Measurements from ENCODE around the gene LYPD6B. TPM values are rescaled to one million over a fixed set of nuclear protein-coding genes. Genes with fewer than 3 reads are reported as not detected.

Gene LYPD6B
- total RNA-seq, 1 donor from 2014 or later: not detected

DNA sequence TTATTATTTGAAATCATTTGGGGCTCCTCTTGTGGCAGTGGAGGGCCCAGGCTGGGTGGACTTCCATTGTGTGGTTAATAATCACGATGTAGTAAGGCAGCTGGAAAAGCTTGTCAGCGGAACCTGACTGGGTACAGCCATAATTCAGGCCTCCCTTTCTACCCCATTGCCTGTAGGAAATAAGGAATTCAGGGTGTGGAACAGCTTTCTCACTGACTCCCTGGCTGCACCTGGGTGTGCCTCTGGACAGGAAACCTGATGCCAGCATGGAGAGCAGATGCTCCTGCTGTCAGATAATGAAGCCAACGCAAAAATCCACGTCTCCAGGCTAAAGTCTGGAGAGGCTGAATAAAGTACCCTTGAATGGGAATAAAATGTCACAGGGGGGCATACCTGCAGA, 44.2 kb downstream of the LYPD6B start:
- Mint-ChIP-seq H3K4me1 (peaks cover 31% of the 10 kb centered on the region), H3K4me3 (no peak overlapping the region), H3K27me3 (ENCODE audit: low read depth) (no peaks in the 10 kb centered on the region), H3K27ac (ENCODE audit: unreplicated experiment) (no peak overlapping the region), H3K9me3 (peaks cover 2% of the 10 kb centered on the region), H3K36me3 (ENCODE audit: low read depth) (no peaks in the 10 kb centered on the region)
- TF ChIP-seq, protein P1, sequence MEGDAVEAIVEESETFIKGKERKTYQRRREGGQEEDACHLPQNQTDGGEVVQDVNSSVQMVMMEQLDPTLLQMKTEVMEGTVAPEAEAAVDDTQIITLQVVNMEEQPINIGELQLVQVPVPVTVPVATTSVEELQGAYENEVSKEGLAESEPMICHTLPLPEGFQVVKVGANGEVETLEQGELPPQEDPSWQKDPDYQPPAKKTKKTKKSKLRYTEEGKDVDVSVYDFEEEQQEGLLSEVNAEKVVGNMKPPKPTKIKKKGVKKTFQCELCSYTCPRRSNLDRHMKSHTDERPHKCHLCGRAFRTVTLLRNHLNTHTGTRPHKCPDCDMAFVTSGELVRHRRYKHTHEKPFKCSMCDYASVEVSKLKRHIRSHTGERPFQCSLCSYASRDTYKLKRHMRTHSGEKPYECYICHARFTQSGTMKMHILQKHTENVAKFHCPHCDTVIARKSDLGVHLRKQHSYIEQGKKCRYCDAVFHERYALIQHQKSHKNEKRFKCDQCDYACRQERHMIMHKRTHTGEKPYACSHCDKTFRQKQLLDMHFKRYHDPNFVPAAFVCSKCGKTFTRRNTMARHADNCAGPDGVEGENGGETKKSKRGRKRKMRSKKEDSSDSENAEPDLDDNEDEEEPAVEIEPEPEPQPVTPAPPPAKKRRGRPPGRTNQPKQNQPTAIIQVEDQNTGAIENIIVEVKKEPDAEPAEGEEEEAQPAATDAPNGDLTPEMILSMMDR (conservative IDR thresholded peaks at IDR 0.05): no peak
- no peak for DNase-seq (ENCODE audit: low read depth, low spot score)

DNA sequence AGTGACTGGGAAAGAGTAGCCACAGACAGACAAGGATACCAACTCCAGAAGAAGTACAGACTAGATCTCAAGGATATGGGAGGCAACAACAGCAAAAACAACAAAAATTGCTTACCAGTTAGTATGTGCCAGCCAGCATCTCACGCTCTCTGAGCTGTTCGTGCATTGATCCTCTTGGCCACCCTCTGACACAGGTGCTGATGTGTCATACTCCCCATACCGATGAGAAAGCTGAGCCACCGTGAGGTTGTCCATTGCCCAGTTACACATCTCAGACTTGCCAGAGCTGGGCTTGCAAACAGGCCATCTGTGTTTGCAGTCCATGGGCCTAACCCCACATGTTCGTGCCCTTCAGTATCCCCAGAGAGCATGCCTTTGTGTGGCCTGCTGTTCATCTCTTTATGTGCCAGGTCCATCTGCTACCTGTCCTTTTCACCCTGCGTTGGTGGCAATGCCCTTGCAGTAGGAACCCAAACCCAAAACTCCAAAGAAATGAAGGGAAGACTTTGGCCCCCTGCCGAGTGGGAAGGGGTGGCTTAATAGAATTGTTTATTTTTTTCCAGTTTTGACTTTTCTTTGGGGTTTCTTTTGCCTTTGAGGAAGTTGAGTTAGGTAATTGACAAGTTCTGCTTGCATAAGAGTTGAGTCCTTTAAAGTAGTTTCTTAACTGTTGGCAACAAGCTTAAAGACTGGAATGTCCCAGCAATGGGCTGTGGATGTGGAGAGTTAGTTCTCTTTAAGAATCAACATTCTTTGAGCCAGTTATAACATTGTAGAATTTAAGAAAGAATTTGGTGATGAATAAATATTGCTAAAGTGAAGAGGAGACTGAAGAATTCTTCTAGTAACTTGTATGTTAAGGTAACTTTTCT, 46.7 kb downstream of the LYPD6B start:
- TF ChIP-seq, protein P1 (conservative IDR thresholded peaks at IDR 0.05): no peak
- Mint-ChIP-seq H3K36me3 (ENCODE audit: low read depth) (no peaks in the 10 kb centered on the region), H3K27me3 (ENCODE audit: low read depth) (no peaks in the 10 kb centered on the region), H3K4me1 (peaks cover 25% of the 10 kb centered on the region), H3K4me3 (no peak overlapping the region), H3K9me3 (peaks cover 5% of the 10 kb centered on the region), H3K27ac (ENCODE audit: unreplicated experiment) (no peak overlapping the region)
- no peak for DNase-seq (ENCODE audit: low read depth, low spot score)

DNA sequence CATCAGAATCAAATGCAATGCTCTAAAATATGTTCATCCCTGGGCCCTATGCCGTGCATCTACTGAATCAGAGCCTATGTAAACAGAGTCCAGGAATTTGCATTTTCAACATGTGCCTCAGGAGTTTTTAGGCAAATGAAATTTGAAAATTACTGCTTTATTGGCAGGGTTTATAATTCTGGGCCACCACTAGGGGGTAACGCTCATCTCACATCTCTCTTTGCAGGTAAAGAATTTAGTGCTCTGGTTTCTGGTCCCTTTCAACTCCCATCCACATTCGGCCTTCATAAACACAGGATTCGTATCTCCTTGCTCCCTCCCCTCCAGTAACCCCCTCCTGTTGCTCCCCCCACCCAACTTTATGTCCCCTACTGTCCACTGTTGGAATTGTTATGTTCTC, 49.3 kb downstream of the LYPD6B start:
- TF ChIP-seq, protein P1 (conservative IDR thresholded peaks at IDR 0.05): peak; percentile 54
- H3K4me3 Mint-ChIP-seq: no peak overlapping the region
- peaks cover 6% of the 10 kb centered on the region for H3K4me1 Mint-ChIP-seq
- H3K9me3 Mint-ChIP-seq: peaks cover 5% of the 10 kb centered on the region
- H3K27ac Mint-ChIP-seq (ENCODE audit: unreplicated experiment): no peak overlapping the region
- H3K27me3 Mint-ChIP-seq (ENCODE audit: low read depth): no peaks in the 10 kb centered on the region
- no peak for DNase-seq (ENCODE audit: low read depth, low spot score)
- no peaks in the 10 kb centered on the region for H3K36me3 Mint-ChIP-seq (ENCODE audit: low read depth)

DNA sequence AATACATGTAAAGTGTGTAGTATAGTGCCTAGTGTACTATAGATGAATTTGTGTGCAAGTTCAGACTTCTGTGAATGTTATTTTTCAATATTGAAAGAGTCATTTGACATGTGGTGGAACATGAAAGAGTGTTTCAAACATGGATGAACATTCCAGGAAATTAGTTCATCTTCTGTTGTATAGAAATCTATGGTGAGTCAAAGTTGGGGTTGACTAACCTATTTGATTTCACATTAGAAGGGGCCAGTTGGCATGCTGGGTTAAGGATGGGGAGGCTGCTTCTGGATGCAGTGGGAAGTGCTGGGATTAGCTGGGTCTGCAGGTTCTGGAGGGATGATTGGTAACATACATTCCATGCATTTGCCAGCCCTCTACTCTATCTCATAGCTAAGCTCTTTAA, 50.6 kb downstream of the LYPD6B start:
- no peaks in the 10 kb centered on the region for H3K27me3 Mint-ChIP-seq (ENCODE audit: low read depth)
- no peaks in the 10 kb centered on the region for H3K36me3 Mint-ChIP-seq (ENCODE audit: low read depth)
- peaks cover 5% of the 10 kb centered on the region for H3K9me3 Mint-ChIP-seq
- no peak for DNase-seq (ENCODE audit: low read depth, low spot score)
- no peak overlapping the region for H3K4me3 Mint-ChIP-seq
- no peak overlapping the region for H3K27ac Mint-ChIP-seq (ENCODE audit: unreplicated experiment)
- TF ChIP-seq, protein P1 (conservative IDR thresholded peaks at IDR 0.05): no peak
- no peaks in the 10 kb centered on the region for H3K4me1 Mint-ChIP-seq

DNA sequence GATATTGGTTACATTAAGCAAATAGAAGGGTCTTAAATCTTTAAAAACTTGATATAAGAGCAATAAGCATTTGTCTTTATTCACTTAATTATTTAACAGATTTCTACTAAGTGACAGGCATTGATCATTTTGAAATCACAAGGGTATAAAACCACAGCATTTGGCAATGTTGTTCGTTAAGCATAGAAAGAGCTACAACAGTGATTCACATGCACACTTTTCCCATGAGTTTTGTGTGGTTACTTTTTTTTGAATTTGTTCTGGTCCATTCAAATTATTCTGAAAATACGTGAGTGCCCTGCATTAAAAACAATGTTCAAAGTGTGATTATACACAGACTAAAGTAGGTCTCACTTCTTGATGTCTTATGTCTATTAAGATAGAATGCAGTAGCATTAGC, 52.2 kb downstream of the LYPD6B start:
- H3K36me3 Mint-ChIP-seq (ENCODE audit: low read depth): no peaks in the 10 kb centered on the region
- no peak overlapping the region for H3K4me3 Mint-ChIP-seq
- H3K27ac Mint-ChIP-seq (ENCODE audit: unreplicated experiment): no peak overlapping the region
- H3K4me1 Mint-ChIP-seq: no peaks in the 10 kb centered on the region
- peaks cover 5% of the 10 kb centered on the region for H3K9me3 Mint-ChIP-seq
- TF ChIP-seq, protein P1 (conservative IDR thresholded peaks at IDR 0.05): no peak
- H3K27me3 Mint-ChIP-seq (ENCODE audit: low read depth): no peaks in the 10 kb centered on the region
- DNase-seq (ENCODE audit: low read depth, low spot score): no peak

All from neural crest cell (in vitro differentiated cells).